ENCODE data around the gene TMEM168.

The TMEM168 gene

DNA sequence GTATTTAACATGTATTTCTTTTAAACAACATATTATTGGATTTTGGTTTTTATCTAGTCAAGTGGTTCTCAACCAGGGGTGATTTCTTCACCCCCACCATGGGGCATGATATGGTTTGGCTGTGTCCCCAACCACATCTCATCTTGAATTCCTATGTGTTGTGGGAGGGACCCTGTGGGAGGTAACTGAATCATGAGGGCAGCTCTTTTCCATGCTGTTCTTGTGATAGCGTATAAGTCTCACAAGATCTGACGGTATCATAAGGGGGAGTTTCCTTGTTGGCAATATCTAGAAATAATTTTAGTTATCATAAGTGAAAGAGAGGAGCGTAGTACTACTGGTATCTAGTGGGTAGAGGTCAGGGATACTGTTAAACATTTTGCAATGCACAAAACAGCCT, 37.6 kb downstream of the TMEM168 start:
- H2AFZ ChIP-seq (ENCODE audit: low read depth, low read length) = no peak overlapping the region
- no peaks in the 10 kb centered on the region for H3K9me3 ChIP-seq (ENCODE audit: insufficient read depth, low read length, severe bottlenecking)
- no peak overlapping the region for H3K4me3 ChIP-seq (ENCODE audit: low read depth in 1 of 2, low read length in 2 of 2)
- TF ChIP-seq EZH2 (IDR thresholded peaks at IDR 0.05; ENCODE audit: borderline replicate concordance, low read depth, low read length, severe bottlenecking) = no peak
- TF ChIP-seq, protein P1, sequence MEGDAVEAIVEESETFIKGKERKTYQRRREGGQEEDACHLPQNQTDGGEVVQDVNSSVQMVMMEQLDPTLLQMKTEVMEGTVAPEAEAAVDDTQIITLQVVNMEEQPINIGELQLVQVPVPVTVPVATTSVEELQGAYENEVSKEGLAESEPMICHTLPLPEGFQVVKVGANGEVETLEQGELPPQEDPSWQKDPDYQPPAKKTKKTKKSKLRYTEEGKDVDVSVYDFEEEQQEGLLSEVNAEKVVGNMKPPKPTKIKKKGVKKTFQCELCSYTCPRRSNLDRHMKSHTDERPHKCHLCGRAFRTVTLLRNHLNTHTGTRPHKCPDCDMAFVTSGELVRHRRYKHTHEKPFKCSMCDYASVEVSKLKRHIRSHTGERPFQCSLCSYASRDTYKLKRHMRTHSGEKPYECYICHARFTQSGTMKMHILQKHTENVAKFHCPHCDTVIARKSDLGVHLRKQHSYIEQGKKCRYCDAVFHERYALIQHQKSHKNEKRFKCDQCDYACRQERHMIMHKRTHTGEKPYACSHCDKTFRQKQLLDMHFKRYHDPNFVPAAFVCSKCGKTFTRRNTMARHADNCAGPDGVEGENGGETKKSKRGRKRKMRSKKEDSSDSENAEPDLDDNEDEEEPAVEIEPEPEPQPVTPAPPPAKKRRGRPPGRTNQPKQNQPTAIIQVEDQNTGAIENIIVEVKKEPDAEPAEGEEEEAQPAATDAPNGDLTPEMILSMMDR (IDR thresholded peaks at IDR 0.05; ENCODE audit: borderline replicate concordance, extremely low read depth, low read length, poor library complexity, severe bottlenecking) = no peak
- no peaks in the 10 kb centered on the region for H3K36me3 ChIP-seq (ENCODE audit: insufficient read depth, low read length)
- no peaks in the 10 kb centered on the region for H3K79me2 ChIP-seq (ENCODE audit: insufficient read depth, low read length)
- H3K4me1 ChIP-seq (ENCODE audit: insufficient read depth, low read length) = no peaks in the 10 kb centered on the region
- ATAC-seq (ENCODE audit: insufficient read depth, low read depth) (no peak), DNase-seq (no peak)
- no peaks in the 10 kb centered on the region for H4K20me1 ChIP-seq (ENCODE audit: insufficient read depth, low read length)
- no peak overlapping the region for H3K9ac ChIP-seq (ENCODE audit: low read depth, low read length)
- no peak overlapping the region for H3K27ac ChIP-seq (ENCODE audit: low read length)
- H3K4me2 ChIP-seq (ENCODE audit: insufficient read depth, low read length) = no peak overlapping the region
- H3K27me3 ChIP-seq (ENCODE audit: insufficient read depth, low read length, poor library complexity) = no peaks in the 10 kb centered on the region

DNA sequence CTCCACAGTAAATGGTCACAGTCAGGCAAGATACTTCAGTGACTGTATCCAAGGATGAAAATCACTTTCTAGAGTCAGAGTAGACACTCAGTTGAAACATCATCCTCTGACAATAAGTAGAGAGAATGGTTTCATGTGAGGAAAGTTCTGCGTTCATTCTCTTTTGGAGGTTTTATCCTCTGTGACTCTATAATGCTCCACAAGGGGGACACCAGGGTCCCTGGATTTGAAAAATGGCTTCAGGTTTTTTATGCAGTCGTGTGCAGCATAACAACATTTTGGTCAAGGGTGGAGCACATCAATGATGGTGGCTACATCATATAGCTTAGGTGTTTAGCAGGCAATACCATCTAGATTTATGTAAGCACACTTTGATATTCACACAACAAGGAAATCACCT, 40.4 kb downstream of the TMEM168 start:
- ATAC-seq (ENCODE audit: insufficient read depth, low read depth) (no peak), DNase-seq (no peak)
- H3K4me2 ChIP-seq (ENCODE audit: insufficient read depth, low read length) = no peak overlapping the region
- no peaks in the 10 kb centered on the region for H3K4me1 ChIP-seq (ENCODE audit: insufficient read depth, low read length)
- no peak overlapping the region for H3K4me3 ChIP-seq (ENCODE audit: low read depth in 1 of 2, low read length in 2 of 2)
- TF ChIP-seq, protein P1 (IDR thresholded peaks at IDR 0.05; ENCODE audit: borderline replicate concordance, extremely low read depth, low read length, poor library complexity, severe bottlenecking) = peak; percentile 25
- TF ChIP-seq EZH2 (IDR thresholded peaks at IDR 0.05; ENCODE audit: borderline replicate concordance, low read depth, low read length, severe bottlenecking) = no peak
- H3K36me3 ChIP-seq (ENCODE audit: insufficient read depth, low read length) = no peaks in the 10 kb centered on the region
- H2AFZ ChIP-seq (ENCODE audit: low read depth, low read length) = no peak overlapping the region
- H3K9ac ChIP-seq (ENCODE audit: low read depth, low read length) = no peak overlapping the region
- no peaks in the 10 kb centered on the region for H4K20me1 ChIP-seq (ENCODE audit: insufficient read depth, low read length)
- H3K27ac ChIP-seq (ENCODE audit: low read length) = no peak overlapping the region
- no peaks in the 10 kb centered on the region for H3K79me2 ChIP-seq (ENCODE audit: insufficient read depth, low read length)
- no peaks in the 10 kb centered on the region for H3K27me3 ChIP-seq (ENCODE audit: insufficient read depth, low read length, poor library complexity)
- H3K9me3 ChIP-seq (ENCODE audit: insufficient read depth, low read length, severe bottlenecking) = no peaks in the 10 kb centered on the region

DNA sequence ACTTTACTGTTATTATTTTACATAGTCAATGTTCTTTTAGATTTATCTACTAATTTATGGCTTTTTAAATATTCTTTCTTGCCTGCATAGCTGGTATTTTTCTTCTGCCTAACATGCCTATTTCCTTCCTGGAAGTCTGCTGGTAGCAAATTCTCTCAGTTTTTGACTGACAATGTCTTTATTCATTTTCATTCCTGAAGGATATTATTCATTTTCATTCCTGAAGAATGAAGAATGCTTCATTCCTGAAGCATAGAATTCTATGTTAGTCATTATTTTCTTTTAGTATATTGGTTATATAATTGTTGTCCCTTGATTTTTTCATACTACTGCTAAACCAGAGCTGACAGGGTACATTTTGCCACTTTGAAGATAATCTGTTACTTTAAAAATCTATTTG, 41.8 kb downstream of the TMEM168 start:
- Histone ChIP-seq H2AFZ (ENCODE audit: low read depth, low read length) (no peak overlapping the region), H3K4me2 (ENCODE audit: insufficient read depth, low read length) (no peak overlapping the region), H4K20me1 (ENCODE audit: insufficient read depth, low read length) (no peaks in the 10 kb centered on the region), H3K4me3 (ENCODE audit: low read depth in 1 of 2, low read length in 2 of 2) (no peak overlapping the region), H3K4me1 (ENCODE audit: insufficient read depth, low read length) (no peaks in the 10 kb centered on the region), H3K27ac (ENCODE audit: low read length) (no peak overlapping the region), H3K9ac (ENCODE audit: low read depth, low read length) (no peak overlapping the region), H3K79me2 (ENCODE audit: insufficient read depth, low read length) (no peaks in the 10 kb centered on the region), H3K36me3 (ENCODE audit: insufficient read depth, low read length) (no peaks in the 10 kb centered on the region), H3K27me3 (ENCODE audit: insufficient read depth, low read length, poor library complexity) (peaks cover under 1% of the 10 kb centered on the region), H3K9me3 (ENCODE audit: insufficient read depth, low read length, severe bottlenecking) (no peaks in the 10 kb centered on the region)
- DNase-seq (no peak), ATAC-seq (ENCODE audit: insufficient read depth, low read depth) (no peak)
- TF ChIP-seq, protein P1 (IDR thresholded peaks at IDR 0.05; ENCODE audit: borderline replicate concordance, extremely low read depth, low read length, poor library complexity, severe bottlenecking) = no peak
- TF ChIP-seq EZH2 (IDR thresholded peaks at IDR 0.05; ENCODE audit: borderline replicate concordance, low read depth, low read length, severe bottlenecking) = no peak

DNA sequence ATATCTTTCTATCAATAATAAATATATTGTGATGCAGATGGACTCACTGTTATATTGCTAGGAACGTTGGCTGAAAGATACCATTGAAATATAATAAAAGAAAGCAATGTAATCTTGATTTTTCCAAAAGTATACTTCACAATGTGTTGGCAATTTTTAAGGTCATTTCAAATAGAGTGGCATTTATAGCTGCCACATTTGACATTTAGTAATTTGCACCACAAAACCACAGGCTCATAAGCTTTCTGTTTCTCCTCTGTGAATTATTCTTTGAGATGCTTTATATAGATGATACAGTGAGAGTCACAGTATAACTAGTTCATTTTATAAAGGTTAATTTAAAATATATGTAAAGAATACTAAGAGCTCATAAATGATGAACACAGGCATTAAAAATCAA, 44.6 kb downstream of the TMEM168 start:
- Histone ChIP-seq H3K79me2 (ENCODE audit: insufficient read depth, low read length) (no peaks in the 10 kb centered on the region), H3K27ac (ENCODE audit: low read length) (no peak overlapping the region)

More for the DNA sequence above, 44.6 kb downstream of the TMEM168 start:
- Histone ChIP-seq H3K4me3 (ENCODE audit: low read depth in 1 of 2, low read length in 2 of 2) (no peak overlapping the region), H3K4me2 (ENCODE audit: insufficient read depth, low read length) (no peak overlapping the region), H3K9me3 (ENCODE audit: insufficient read depth, low read length, severe bottlenecking) (no peaks in the 10 kb centered on the region), H3K9ac (ENCODE audit: low read depth, low read length) (no peak overlapping the region), H3K36me3 (ENCODE audit: insufficient read depth, low read length) (no peaks in the 10 kb centered on the region), H3K4me1 (ENCODE audit: insufficient read depth, low read length) (no peaks in the 10 kb centered on the region), H3K27me3 (ENCODE audit: insufficient read depth, low read length, poor library complexity) (peaks cover 7% of the 10 kb centered on the region), H2AFZ (ENCODE audit: low read depth, low read length) (no peak overlapping the region), H4K20me1 (ENCODE audit: insufficient read depth, low read length) (no peaks in the 10 kb centered on the region)
- no peak for TF ChIP-seq EZH2 (IDR thresholded peaks at IDR 0.05; ENCODE audit: borderline replicate concordance, low read depth, low read length, severe bottlenecking)
- TF ChIP-seq, protein P1 (IDR thresholded peaks at IDR 0.05; ENCODE audit: borderline replicate concordance, extremely low read depth, low read length, poor library complexity, severe bottlenecking) = no peak
- DNase-seq = no peak
- no peak for ATAC-seq (ENCODE audit: insufficient read depth, low read depth)

Measured in DND-41 (cell line).